ENCODE results near the gene AP4S1. TPM values are rescaled to one million over a fixed set of nuclear protein-coding genes. Genes with fewer than 3 reads are reported as not detected.
"Not testable (repeated sequence)": the region's sequence is repeated elsewhere in the genome, so short reads cannot be mapped to it uniquely, and the experiment has no call there.

The AP4S1 gene
- total and polyA plus RNA-seq, 5 donors = 8.1 to 11.5 (median 9.6) TPM

- Histone ChIP-seq H3K9me3 (ENCODE audit: control insufficient read depth, low read length) (no peaks in the 10 kb centered on the region), H3K4me3 (ENCODE audit: low read length) (no peak overlapping the region), H3K4me1 (ENCODE audit: control insufficient read depth, insufficient read depth, low read length) (peaks cover 13% of the 10 kb centered on the region), H3K27ac (ENCODE audit: low read length) (no peak overlapping the region), H3K27me3 (ENCODE audit: control insufficient read depth, insufficient read depth) (no peaks in the 10 kb centered on the region)
- WGBS = 3% methylated on average over 4 of the region's 4 CpGs
- DNase-seq = no peak
- intact Hi-C loops (cut with DNase I) = no loop called here
- ATAC-seq = peak in 1 of 2 donors; percentile 46
Measured at GRCh38 chr14:30994681-30995620, 30.5 kb upstream of the AP4S1 start.

- Histone ChIP-seq H3K4me3 (ENCODE audit: low read length) (no peak overlapping the region), H3K27me3 (ENCODE audit: control insufficient read depth, insufficient read depth) (no peaks in the 10 kb centered on the region), H3K4me1 (ENCODE audit: control insufficient read depth, insufficient read depth, low read length) (peaks cover 13% of the 10 kb centered on the region), H3K27ac (ENCODE audit: low read length) (no peak overlapping the region), H3K9me3 (ENCODE audit: control insufficient read depth, low read length) (no peaks in the 10 kb centered on the region)
- DNase-seq (no peak), ATAC-seq (no peak)
- intact Hi-C loops (cut with DNase I) = no loop called here
- WGBS = 56% methylated on average over 3 of the region's 3 CpGs
Measured at GRCh38 chr14:30995689-30996088, 29.8 kb upstream of the AP4S1 start.

- WGBS = 82% methylated on average over 4 of the region's 4 CpGs
- Histone ChIP-seq H3K9me3 (ENCODE audit: control insufficient read depth, low read length) (no peaks in the 10 kb centered on the region), H3K4me3 (ENCODE audit: low read length) (no peak overlapping the region), H3K27ac (ENCODE audit: low read length) (no peak overlapping the region), H3K4me1 (ENCODE audit: control insufficient read depth, insufficient read depth, low read length) (peaks cover 10% of the 10 kb centered on the region), H3K27me3 (ENCODE audit: control insufficient read depth, insufficient read depth) (no peaks in the 10 kb centered on the region)
- DNase-seq (no peak), ATAC-seq (no peak)
- intact Hi-C loops (cut with DNase I) = no loop called here
Measured at GRCh38 chr14:30996892-30997659, 28.4 kb upstream of the AP4S1 start.

- no peaks in the 10 kb centered on the region for H3K9me3 ChIP-seq (ENCODE audit: control insufficient read depth, low read length)
- no peak overlapping the region for H3K27ac ChIP-seq (ENCODE audit: low read length)
- ATAC-seq (no peak), DNase-seq (no peak)
- H3K4me1 ChIP-seq (ENCODE audit: control insufficient read depth, insufficient read depth, low read length) = peaks cover 8% of the 10 kb centered on the region
- 100% methylated on average over 1 of the region's 1 CpG for WGBS
- no peaks in the 10 kb centered on the region for H3K27me3 ChIP-seq (ENCODE audit: control insufficient read depth, insufficient read depth)
- H3K4me3 ChIP-seq (ENCODE audit: low read length) = no peak overlapping the region
- intact Hi-C loops (cut with DNase I) = no loop called here
Measured at GRCh38 chr14:30998100-30998706, 27.2 kb upstream of the AP4S1 start.

GRCh38 chr14:30999038-30999773 lies 26.2 kb upstream of the AP4S1 start:
- no peaks in the 10 kb centered on the region for H3K9me3 ChIP-seq (ENCODE audit: control insufficient read depth, low read length)
- intact Hi-C loops (cut with DNase I) = no loop called here
- no peak overlapping the region for H3K4me3 ChIP-seq (ENCODE audit: low read length)
- H3K4me1 ChIP-seq (ENCODE audit: control insufficient read depth, insufficient read depth, low read length) = peaks cover 10% of the 10 kb centered on the region
- no peak for DNase-seq
- H3K27me3 ChIP-seq (ENCODE audit: control insufficient read depth, insufficient read depth) = no peaks in the 10 kb centered on the region
- 98% methylated on average over 6 of the region's 6 CpGs for WGBS
- no peak for ATAC-seq
- no peak overlapping the region for H3K27ac ChIP-seq (ENCODE audit: low read length)

GRCh38 chr14:31000629-31001338 lies 24.7 kb upstream of the AP4S1 start:
- ATAC-seq (no peak), DNase-seq (no peak)
- Histone ChIP-seq H3K27me3 (ENCODE audit: control insufficient read depth, insufficient read depth) (no peaks in the 10 kb centered on the region), H3K9me3 (ENCODE audit: control insufficient read depth, low read length) (no peaks in the 10 kb centered on the region), H3K4me1 (ENCODE audit: control insufficient read depth, insufficient read depth, low read length) (peaks cover 8% of the 10 kb centered on the region), H3K4me3 (ENCODE audit: low read length) (no peak overlapping the region), H3K27ac (ENCODE audit: low read length) (no peak overlapping the region)
- intact Hi-C loops (cut with DNase I) = no loop called here
- WGBS = 56% methylated on average over 3 of the region's 3 CpGs

- Histone ChIP-seq H3K27me3 (ENCODE audit: control insufficient read depth, insufficient read depth) (no peaks in the 10 kb centered on the region), H3K9me3 (ENCODE audit: control insufficient read depth, low read length) (no peaks in the 10 kb centered on the region), H3K4me3 (ENCODE audit: low read length) (no peak overlapping the region), H3K27ac (ENCODE audit: low read length) (no peak overlapping the region), H3K4me1 (ENCODE audit: control insufficient read depth, insufficient read depth, low read length) (peaks cover 4% of the 10 kb centered on the region)
- WGBS = 80% methylated on average over 6 of the region's 6 CpGs
- no peak for DNase-seq
- no peak for ATAC-seq
- intact Hi-C loops (cut with DNase I) = no loop called here
Measured at GRCh38 chr14:31001339-31001658, 24.1 kb upstream of the AP4S1 start.

- Histone ChIP-seq H3K9me3 (ENCODE audit: control insufficient read depth, low read length) (no peaks in the 10 kb centered on the region), H3K27ac (ENCODE audit: low read length) (no peak overlapping the region), H3K4me1 (ENCODE audit: control insufficient read depth, insufficient read depth, low read length) (peaks cover 3% of the 10 kb centered on the region), H3K4me3 (ENCODE audit: low read length) (no peak overlapping the region), H3K27me3 (ENCODE audit: control insufficient read depth, insufficient read depth) (no peaks in the 10 kb centered on the region)
- DNase-seq (no peak), ATAC-seq (no peak)
- intact Hi-C loops (cut with DNase I) = no loop called here
- WGBS = 99% methylated on average over 3 of the region's 3 CpGs
Measured at GRCh38 chr14:31003284-31003683, 22.2 kb upstream of the AP4S1 start.

GRCh38 chr14:31004007-31004406 lies 21.4 kb upstream of the AP4S1 start:
- WGBS = 97% methylated on average over 6 of the region's 6 CpGs
- ATAC-seq; H3K4me3 ChIP-seq (ENCODE audit: low read length); H3K4me1 ChIP-seq (ENCODE audit: control insufficient read depth, insufficient read depth, low read length); H3K27me3 ChIP-seq (ENCODE audit: control insufficient read depth, insufficient read depth); H3K27ac ChIP-seq (ENCODE audit: low read length); intact Hi-C loops (cut with DNase I); DNase-seq; H3K9me3 ChIP-seq (ENCODE audit: control insufficient read depth, low read length): not testable (repeated sequence)

GRCh38 chr14:31006703-31007102 lies 18.7 kb upstream of the AP4S1 start:
- no peak for DNase-seq
- 89% methylated on average over 1 of the region's 1 CpG for WGBS
- intact Hi-C loops (cut with DNase I) = no loop called here
- Histone ChIP-seq H3K4me3 (ENCODE audit: low read length) (no peak overlapping the region), H3K27me3 (ENCODE audit: control insufficient read depth, insufficient read depth) (no peaks in the 10 kb centered on the region), H3K9me3 (ENCODE audit: control insufficient read depth, low read length) (no peaks in the 10 kb centered on the region), H3K4me1 (ENCODE audit: control insufficient read depth, insufficient read depth, low read length) (peaks cover 4% of the 10 kb centered on the region), H3K27ac (ENCODE audit: low read length) (no peak overlapping the region)
- ATAC-seq = no peak
